Fibroblast of skin of back (primary cell): ENCODE results near the gene SPATA7.

Experiments
- DNase-seq: peaks from one replicate; pipeline ENCODE4 v3.0.0-alpha.2; 2013

The SPATA7 gene

DNA sequence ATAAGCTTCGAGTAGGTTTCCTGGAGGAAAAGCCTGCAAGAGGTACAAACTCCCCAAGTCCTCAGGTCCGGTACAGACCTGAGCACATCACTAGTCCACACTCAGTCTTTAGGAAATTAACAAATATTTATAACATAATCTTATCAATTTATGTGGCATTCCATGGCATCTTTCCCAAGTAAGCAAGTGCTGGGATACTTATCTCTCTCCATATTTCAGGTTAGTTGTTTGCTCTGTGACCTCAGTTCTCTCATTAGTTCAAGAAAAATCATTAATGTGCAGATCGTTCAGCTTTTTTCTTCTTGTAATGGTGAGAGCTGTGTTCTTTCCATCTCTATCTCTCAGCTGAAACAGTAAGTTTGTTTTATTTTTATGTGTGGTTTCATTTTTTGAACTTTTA, 34.7 kb downstream of the SPATA7 start:
- no peak for DNase-seq

DNA sequence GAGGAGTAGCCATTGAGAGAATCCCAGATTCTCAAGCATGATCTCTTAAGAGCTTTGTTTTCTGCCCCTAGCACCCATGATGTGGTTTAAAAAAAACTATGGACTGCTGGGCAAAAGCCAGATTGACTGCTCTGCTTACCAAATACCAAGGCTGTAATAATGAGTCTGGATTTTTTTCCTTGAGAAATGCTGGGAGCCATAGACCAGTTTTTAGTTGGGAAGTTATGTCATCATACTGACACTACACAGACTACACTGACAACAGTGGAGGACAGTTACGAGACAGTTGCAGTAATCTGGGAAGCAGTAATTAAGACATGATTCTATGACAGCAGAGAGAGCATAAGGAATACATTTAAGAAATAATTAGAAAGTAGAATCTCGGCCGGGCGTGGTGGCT, 35.8 kb downstream of the SPATA7 start:
- DNase-seq: peak; percentile 1

DNA sequence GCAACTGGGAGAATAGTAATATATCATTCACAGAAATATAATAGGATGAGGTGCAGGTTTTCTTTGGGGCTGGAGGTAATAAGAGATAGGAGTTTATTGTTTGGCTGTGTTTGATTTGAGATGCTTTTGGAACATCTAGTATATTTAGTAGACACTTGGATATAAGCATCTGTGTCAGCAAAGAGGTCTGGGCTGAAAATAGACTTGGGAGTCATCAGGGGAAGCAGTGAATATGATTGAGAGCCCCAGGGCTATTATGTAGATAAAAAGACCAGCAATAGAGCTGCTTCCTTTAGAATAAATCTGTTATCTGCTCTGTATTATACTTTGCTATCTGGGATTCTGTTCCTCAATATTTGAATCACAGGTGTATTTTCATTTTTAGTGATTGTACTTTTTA, 36.6 kb downstream of the SPATA7 start:
- no peak for DNase-seq

DNA sequence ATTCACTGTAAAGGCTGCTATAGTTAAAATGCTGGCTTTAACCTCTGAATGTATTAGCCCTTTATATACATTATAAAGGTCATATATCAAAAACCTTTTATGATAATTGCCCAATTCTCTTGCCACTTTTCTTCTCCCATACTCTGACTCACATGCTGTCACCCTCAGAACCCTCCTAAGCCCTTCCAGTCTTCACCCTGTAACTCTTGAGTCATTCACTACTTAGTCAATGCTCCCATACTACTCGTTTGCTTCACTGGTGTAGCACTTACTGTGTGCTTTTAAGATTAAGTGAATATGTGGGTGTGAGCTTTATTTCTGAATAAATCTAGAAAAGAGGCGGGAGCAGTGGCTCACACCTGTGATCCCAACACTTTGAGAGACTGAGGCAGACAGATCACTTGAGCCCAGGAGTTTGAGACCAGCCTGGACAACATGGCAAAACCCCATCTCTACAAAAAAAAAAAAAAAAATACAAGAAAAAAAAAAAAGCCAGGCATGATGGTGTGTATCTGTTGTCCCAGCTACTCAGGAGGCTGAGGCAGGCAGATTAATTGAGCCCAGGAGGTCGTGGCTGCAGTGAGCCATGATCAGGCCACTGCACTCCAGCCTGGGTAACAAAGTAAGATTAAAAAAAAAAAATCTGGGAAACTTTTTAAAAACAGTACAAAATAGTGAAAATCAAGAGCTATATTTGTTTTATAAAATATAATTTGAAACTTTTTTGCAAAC, 37.6 kb downstream of the SPATA7 start:
- DNase-seq: peak; percentile 48

DNA sequence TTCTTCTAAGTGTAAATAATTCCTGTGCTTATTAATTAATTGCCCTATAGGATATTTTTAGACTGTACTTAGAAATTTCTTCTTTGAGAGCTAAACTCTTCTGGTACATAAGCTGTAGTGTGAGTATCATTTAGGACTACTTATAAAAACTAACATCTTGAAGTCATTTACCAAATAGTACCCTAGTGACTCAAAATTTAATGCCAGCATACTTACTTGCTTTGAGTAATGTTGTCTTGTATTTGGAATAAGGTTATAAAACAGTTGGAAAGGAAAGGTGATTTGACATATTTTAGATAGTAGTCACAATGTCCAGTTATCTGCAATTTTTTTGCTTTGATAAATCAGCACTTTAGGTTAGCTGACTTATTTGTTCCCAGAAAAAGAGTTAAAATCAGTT, 39.1 kb downstream of the SPATA7 start:
- peak; percentile 14 for DNase-seq

DNA sequence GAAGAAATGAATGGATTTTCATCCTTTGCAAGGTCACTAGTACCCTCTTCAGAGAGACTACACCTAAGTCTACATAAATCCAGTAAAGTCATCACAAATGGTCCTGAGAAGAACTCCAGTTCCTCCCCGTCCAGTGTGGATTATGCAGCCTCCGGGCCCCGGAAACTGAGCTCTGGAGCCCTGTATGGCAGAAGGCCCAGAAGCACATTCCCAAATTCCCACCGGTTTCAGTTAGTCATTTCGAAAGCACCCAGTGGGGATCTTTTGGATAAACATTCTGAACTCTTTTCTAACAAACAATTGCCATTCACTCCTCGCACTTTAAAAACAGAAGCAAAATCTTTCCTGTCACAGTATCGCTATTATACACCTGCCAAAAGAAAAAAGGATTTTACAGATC, 40.8 kb downstream of the SPATA7 start:
- peak; percentile 55 for DNase-seq

DNA sequence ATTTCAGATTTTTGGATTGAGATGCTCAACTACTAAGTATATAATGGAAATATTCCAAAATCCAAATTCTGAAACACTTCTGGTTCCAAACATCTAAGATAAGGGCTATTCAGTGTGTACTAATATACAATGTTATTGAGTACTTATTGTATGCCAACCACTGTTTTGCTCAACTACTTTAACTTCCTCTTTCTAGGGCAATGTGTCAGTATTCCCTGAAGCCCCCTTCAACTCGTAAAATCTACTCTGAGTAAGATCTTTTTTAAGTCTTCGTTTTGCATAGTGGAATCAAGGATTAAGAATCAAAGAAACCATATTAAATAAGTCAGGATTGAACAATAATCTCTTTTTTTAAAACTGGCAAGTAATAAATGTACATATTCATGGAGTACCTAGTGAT, 45.5 kb downstream of the SPATA7 start:
- no peak for DNase-seq

DNA sequence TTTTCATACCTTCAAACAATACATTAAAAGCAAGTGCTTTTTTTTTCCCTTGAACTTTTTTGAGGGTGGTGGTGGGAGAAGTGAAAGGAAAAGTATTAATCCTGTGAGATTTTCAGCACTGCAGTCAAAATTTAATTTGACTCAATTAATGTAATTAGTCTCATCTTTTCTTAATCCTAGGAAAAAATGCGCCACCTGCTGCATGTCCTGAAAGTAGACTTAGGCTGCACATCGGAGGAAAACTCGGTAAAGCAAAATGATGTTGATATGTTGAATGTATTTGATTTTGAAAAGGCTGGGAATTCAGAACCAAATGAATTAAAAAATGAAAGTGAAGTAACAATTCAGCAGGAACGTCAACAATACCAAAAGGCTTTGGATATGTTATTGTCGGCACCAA, 52.2 kb downstream of the SPATA7 start:
- no peak for DNase-seq

DNA sequence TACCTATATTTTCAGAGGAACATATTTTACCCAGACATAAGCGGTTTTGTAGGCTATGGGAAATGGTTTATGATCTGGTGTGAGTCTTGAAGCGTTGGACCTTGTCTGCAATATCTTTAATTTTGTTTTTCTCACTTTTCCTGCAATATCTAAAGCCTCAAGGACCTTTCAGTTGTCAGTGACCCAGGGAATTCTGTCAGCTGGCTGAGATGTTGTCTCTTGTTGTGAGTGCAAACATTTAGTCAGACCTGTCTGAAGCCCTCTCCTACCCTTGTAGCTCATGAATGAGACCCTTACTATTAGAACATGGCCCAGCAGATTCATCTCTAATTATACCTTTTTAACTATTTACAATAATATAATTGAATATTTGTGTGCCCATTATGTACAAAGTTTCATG, 53.6 kb downstream of the SPATA7 start:
- no peak for DNase-seq

DNA sequence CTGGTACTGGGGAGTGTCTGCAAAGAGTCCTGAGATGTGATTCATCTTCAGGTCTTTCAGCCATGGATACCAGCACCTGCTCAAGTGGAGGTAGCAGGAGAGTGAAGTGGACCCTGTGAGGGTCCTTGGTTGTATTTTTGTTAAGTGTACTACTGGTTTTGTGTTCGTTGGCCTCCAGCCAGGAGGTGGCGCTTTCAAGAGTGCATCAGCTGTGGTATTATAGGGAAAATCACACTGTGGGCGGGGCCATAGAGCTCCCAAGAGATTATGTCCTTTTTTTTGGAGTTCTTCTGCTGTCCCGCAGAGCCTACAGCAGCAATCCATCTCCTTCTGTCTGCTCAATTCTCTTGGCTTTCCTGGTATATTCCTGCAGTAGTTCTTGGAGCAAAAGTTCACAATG, 66.8 kb downstream of the SPATA7 start:
- DNase-seq: no peak

DNA sequence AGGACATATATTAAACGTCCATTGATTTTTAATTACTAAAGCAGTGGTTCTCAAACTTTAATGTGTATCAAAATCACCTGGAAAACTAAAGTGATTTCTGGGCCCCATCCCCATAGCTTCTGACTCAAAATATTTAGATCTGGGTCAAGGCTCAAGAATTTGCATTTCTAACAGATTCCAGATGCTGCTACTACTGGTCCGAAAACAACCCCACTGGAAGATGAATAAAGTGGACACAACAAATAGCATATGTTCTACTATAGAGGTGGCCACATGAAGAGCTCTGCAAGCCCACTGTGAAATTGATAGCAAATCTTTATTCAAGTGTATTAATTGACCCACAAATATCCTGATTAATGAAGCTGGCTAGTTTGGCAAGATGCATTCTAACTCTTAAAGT, 69.4 kb downstream of the SPATA7 start:
- no peak for DNase-seq

DNA sequence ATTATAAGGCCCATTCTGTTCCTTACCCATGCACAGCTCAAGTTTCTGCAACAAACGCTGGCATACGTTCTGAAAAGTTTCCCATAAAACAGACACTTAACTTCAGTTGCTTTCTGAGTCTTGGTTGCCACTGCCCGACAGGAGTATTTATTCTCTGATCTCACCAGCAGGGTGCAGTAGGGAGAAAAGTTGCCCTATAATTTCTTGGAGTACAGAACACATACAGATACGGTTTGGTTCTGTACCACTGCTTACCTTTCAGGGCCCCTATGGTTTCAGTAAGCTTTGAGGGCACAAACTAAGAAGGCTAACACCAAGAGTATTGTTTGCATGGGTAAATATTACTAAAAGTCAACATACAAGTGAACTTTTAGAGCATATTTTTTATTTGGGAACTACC, 77.9 kb downstream of the SPATA7 start:
- no peak for DNase-seq

DNA sequence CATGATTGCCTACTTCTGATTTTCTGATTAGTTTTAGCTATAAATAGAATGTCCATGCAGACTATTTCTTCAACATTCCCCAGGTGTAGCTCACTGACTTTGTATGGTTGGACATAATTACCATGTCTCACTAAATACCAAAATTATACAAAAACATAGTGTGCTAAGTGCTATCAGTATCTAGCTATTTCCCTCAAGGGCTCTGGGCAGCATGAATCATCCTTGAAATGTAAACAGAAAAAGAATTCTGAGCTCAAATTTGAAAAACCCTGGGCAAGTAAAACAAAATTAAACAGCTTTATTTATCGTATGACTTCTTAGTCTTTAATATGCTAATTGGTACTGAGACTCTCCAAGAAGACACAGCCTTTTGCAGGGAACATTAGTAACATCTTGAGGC, 82.9 kb downstream of the SPATA7 start:
- peak; percentile 77 for DNase-seq

DNA sequence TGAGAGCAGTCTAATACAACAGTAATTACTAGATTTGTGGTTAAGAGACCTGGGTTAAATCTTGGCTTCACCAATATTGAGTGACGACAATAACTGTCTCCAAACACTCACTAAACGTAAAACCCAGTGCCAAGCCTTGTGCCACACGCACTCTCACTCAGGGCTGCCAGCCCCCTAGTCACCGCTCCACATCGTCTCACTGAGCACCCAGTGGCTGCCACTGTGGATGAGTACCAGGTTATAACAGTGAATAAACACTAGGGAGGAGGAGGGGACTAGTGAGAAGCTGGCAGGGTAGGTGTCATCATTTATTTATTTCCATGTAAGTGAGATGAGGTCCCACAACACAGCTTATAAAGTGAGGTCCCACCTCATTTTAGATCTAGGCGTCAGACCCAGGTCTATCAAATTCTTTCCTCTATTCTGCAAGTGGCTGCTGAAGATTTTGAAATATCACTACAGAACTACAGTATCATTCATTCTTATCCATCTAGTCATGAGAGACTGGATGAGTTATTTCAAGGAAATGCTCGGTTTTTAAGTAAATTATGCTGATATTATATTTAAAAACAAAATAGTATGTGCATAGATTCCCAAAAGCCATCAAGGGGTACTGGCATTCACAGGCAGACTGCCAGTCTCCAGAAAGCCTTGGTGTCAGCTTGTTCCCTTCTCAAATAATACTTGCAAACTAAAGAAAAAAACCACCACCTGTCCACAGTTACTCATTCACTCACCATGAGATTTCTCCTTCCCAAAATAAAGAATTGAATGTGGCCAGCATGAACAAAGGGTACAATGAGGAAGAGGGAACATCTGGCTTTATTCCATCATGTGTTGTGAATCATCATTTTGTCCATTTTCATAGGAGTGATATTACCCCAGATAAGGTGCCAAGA, 85.3 kb downstream of the SPATA7 start:
- peak; percentile 28 for DNase-seq

DNA sequence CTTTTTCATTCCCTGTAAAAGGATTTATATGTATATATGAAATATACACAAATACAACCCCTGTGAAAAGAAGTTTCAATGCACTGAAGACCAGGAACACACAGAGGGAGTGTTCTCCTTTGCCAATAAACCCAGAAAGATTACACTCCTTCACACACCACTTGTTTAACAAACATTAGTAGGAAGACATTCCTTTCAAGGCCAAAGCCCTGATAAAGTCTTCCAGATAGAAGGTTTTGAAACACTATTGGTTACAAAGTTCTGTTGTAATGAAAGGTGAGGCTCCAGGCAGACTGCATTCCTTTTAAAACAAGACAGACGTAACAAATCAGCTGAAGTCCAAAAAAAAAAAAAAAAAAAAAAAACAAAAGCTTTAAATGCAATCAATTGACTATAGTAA, 88.3 kb downstream of the SPATA7 start:
- no peak for DNase-seq

DNA sequence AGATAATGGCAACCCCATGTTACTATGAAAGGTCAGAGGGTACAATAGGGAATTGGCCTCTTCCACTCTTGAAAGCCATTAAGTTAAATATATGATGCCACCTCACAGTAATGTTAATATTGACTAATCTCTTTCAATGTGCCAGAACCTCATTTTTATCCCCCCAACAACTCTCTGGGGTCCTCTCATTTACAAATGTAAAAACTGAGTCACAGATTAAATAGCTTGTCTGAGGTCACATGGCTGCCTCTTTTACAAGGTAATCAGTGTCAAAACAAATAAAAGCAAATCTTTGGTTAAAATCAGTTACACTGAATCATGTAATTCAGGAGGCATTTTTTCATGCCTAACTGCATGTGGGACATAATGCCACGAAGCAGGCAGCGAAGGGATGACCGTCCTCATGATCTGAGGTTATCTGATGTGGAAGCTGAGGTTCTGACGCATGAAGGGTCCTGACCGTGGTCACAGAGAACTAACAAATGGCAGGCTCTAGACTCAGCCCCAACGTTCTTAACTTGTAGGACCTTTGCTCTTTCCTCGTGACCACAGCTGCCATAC, 90.8 kb downstream of the SPATA7 start:
- no peak for DNase-seq

DNA sequence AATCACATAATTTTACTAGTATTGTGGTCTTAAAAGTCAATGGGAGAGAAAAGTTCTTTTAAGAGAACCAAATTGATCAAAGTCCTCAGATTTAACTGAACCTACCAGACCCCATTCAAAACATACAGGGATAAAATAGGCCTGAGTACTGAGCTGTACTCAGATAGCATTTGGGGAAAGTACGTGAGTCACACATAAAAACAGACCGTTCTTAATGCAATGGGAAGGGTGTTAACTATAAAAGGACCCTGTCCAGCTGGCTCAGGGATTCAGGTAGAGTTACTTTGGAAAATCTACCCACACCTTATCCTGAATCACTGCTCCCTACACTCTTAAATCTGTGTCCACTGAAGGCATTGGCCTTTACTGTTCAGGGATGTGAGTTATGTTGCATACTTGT, 91.4 kb downstream of the SPATA7 start:
- no peak for DNase-seq

DNA sequence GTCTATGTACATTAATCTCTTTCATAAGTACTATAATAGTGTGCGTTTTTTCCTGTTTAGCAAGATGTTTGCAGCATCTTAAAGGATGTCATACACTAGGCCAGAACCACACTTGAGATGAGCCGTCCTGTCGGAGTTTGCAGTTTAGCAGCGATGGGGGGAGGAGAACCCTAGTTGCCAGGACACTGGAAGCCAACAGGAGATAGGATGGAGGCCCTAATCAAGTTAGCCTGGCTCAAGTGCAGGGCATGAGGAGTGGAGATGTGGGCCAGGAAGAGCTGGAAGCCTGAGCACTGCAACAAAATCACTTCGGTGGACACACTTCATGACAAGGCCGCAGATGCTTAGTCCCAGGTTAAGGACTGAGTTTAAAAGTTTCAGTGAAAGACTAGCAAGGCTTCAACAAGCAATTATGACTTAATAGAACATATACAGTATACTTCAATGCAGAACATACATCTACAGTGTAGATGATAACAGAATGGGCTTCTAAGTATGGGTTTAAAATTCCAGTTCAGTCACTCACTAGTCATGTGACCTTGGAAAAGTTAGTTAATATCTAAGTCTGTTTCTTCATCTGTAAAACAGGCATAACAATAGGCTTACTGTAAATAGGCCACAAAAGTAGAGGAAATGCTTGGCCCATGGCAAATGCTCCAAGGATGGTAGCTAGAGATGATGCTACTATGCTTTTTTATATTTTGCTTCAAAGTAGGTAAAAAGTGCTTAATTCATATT, 92.2 kb downstream of the SPATA7 start:
- DNase-seq: peak; percentile 6

DNA sequence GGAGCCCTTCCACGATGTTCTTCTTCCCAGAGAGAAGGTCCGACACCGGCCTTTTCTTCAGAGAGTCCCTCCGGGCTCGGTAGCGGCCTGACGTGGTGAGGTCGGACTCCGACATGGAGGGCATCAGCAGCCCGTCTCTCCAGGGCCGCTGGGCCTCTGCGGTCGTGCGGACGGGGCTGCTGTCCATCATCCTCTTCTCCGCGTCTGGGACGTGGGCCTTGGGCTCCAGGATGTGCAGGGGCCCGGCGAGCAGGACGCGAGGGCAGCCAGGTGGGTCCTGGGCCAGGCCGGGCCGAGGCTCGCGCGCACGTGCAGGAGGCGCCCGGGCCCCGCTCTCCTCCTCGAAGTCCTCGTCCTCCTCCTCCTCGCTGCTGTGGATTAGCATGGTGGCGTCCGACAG, 93.5 kb downstream of the SPATA7 start:
- no peak for DNase-seq

DNA sequence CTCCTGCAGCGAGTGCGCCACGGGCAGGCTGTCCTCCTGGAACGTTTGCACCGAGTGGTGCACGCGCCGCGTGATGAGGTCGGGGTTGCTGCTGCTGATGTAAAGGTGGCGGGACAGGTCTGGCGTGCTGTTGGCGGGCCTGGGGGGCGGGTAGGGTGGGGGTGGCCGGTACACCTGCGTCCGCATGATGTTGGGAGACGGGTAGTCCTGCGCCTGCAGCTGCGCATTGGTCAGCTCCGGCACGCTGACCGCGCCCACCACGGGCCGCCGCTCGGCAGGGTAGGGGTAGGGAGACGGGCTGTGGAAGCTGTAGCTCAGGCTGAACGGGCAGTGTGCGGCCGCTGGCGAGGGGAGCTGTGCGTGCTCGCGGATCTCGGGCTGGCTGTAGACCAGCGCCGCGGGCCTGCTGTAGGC, 94.1 kb downstream of the SPATA7 start:
- DNase-seq: no peak

DNA sequence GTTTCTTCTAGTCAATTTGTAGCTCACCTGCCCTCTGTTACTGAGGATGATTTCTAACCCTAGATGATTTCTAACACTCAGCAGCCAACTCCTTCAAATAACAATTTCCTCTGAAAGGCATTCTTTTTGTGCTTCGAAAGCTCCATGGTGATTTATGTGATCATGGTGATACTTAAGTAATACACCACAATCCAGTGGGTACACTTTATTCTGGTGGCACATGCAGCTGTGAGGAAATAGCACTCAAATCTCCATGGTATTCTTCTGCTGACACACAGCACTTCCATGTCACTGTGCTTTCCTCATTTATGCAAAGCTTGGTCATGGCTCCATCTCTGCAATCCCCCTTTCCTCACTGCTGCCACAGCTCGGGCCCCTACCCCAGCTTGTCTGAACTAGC, 95.6 kb downstream of the SPATA7 start:
- no peak for DNase-seq

DNA sequence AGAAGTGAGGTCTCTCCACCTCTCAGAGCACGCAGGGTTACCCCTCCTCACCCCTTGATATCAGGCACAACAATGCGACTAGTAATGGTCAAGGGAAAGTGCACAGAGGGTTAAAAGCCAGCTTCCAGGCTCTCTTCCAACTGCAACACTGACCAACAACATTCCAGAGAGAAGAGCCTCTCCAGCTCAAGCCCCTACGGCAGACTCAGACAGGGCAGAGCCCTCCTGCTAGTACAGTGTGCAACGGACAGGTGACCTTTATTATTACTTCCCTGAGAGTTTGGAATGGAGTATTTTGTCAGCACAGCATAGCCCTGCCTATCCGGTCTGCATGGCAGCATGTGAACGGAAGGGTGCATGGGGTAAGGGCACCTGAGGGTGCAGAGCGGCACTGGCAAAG, 96.3 kb downstream of the SPATA7 start:
- no peak for DNase-seq

DNA sequence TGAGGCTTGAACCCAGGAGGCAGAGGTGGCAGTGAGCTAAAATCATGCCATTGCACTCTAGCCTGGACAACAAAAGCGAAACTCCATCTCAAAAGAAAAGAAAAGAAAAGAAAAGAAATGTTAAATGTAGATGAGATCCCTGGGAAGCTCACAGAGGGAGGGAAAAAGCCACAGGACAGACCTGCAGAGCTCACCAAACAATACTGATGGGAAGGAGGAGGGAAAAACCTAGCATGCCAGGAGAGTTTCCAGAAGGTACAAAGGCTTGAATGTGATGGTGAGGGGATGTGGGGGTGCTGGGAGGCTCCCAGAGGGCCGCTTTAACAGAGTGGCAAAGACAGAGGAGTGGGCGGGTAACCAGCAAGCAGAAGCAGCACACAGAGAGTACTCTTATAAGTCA, 97.1 kb downstream of the SPATA7 start:
- DNase-seq: no peak
